Hepatocyte (in vitro differentiated cells): ENCODE results near the gene TBC1D5. TPM values are rescaled to one million over a fixed set of nuclear protein-coding genes. Genes with fewer than 3 reads are reported as not detected.
A peak's percentile ranks its signal among the peaks of the same experiment; 100 is the strongest.

Experiments used
- DNase-seq: peaks from one replicate; pipeline ENCODE4 v3.0.0-alpha.2; 2016; ENCODE audit warnings: low spot score
- H2AFZ ChIP-seq: fragments of 200-600 bp; sonication (generic); 2 replicates; pipeline ENCODE4 v1.6.0; 2016; ENCODE audit warnings: antibody characterized with exemption, mild to moderate bottlenecking
- H3K27ac ChIP-seq: fragments of 200-600 bp; sonication (generic); 2 replicates; pipeline ENCODE4 v1.5.1; 2016; ENCODE audit warnings: mild to moderate bottlenecking
- H3K27me3 ChIP-seq: fragments of 200-600 bp; sonication (generic); 2 replicates; pipeline ENCODE4 v1.6.1; 2016
- H3K36me3 ChIP-seq: fragments of 200-600 bp; sonication (generic); replicated peaks from 2 replicates; pipeline ENCODE4 v1.5.1; 2016; ENCODE audit warnings: low read depth; ENCODE audit not compliant: insufficient read depth
- H3K4me1 ChIP-seq: fragments of 200-600 bp; sonication (generic); 2 replicates; pipeline ENCODE4 v1.5.1; 2016; ENCODE audit warnings: mild to moderate bottlenecking, moderate library complexity; ENCODE audit not compliant: insufficient read depth
- H3K4me2 ChIP-seq: fragments of 200-600 bp; sonication (generic); 2 replicates; pipeline ENCODE4 v1.6.0; 2016
- H3K4me3 ChIP-seq: fragments of 200-600 bp; sonication (generic); 2 replicates; pipeline ENCODE4 v1.5.1; 2016; ENCODE audit warnings: mild to moderate bottlenecking
- H3K79me2 ChIP-seq: fragments of 200-600 bp; sonication (generic); 2 replicates; pipeline ENCODE4 v1.6.0; 2017; ENCODE audit warnings: mild to moderate bottlenecking
- H3K9me2 ChIP-seq: fragments of 200-600 bp; sonication (generic); replicated peaks from 2 replicates; pipeline ENCODE4 v1.6.0; 2017; ENCODE audit warnings: mild to moderate bottlenecking; ENCODE audit not compliant: insufficient read depth
- H3K9me3 ChIP-seq: fragments of 200-600 bp; sonication (generic); 2 replicates; pipeline ENCODE4 v1.5.1; 2016; ENCODE audit warnings: low read depth, mild to moderate bottlenecking
- H4K20me1 ChIP-seq: fragments of 200-600 bp; sonication (generic); 2 replicates; pipeline ENCODE4 v1.6.0; 2016; ENCODE audit warnings: mild to moderate bottlenecking; ENCODE audit not compliant: insufficient read depth, poor library complexity, severe bottlenecking
- CTCF ChIP-seq: fragments of 200-600 bp; sonication (generic); IDR thresholded peaks from 2 replicates; pipeline ENCODE4 v1.5.1; 2016; ENCODE audit warnings: antibody characterized with exemption, mild to moderate bottlenecking; ENCODE audit not compliant: poor library complexity
- EZH2 ChIP-seq: fragments of 200-600 bp; sonication (generic); IDR thresholded peaks from 2 replicates; pipeline ENCODE4 v1.6.1; 2016; ENCODE audit warnings: antibody characterized with exemption, mild to moderate bottlenecking, borderline replicate concordance
- EZH2phosphoT487 ChIP-seq: fragments of 200-600 bp; sonication (generic); IDR thresholded peaks from one replicate; pipeline ENCODE4 v1.6.1; 2018; ENCODE audit warnings: antibody characterized with exemption, mild to moderate bottlenecking, low read depth, moderate library complexity; ENCODE audit not compliant: unreplicated experiment, severe bottlenecking
- WGBS: methylation state at CpG from one replicate; pipeline ENCODE4 v1.1.6; 2016; ENCODE audit warnings: low lambda C conversion rate; ENCODE audit errors: missing lambda C conversion rate; 5-methylcytosine and 5-hydroxymethylcytosine counted together
- polyA plus RNA-seq: library from polyadenylated mRNA; unstranded; fragments of >200 nt; fragmentation: Nextera tagmentation; extraction: Ambion mirVana; gene quantifications from 2 replicates; pipeline ENCODE4 v1.2.1, GENCODE V29; 2016
- total RNA-seq: library from RNA; depleted of rRNA; stranded (reverse); fragments of >200 nt; gene quantifications from 2 replicates; pipeline ENCODE4 v1.2.3, GENCODE V29; 2014

TBC1D5 gene
- total and polyA plus RNA-seq, 2 experiments from 2014 or later: 17.0 to 64.2 TPM

DNA sequence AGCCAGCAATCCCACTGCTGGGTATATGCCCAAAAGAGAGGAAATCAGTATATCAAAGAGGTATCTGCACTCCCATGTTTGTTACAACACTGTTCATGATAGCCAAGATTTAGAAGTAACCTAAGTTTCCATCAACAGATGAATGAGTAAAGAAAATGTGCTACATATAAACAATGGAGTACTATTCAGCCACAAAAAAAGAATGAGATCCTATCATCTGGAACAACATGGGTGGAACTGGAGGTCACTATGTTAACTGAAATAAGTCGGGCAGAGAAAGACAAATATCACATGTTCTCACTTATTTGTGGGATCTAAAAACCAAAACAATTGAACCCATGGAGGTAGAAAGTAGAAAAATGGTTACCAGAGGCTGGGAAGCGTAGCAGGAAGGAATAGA is 108.2 kb downstream of the TBC1D5 start:
- H3K9me3 ChIP-seq: no peaks in the 10 kb centered on the region
- no peaks in the 10 kb centered on the region for H3K27me3 ChIP-seq
- no peaks in the 10 kb centered on the region for H3K4me1 ChIP-seq
- H3K79me2 ChIP-seq: peaks cover 4% of the 10 kb centered on the region
- 96% methylated on average over 2 of the region's 2 CpGs for WGBS
- no peaks in the 10 kb centered on the region for H3K36me3 ChIP-seq
- DNase-seq: no peak
- no peak overlapping the region for H3K4me2 ChIP-seq
- no peak overlapping the region for H3K4me3 ChIP-seq
- no peak overlapping the region for H2AFZ ChIP-seq
- no peak overlapping the region for H3K27ac ChIP-seq
- TF ChIP-seq EZH2phosphoT487: no peak
- no peaks in the 10 kb centered on the region for H3K9me2 ChIP-seq
- H4K20me1 ChIP-seq: no peaks in the 10 kb centered on the region

DNA sequence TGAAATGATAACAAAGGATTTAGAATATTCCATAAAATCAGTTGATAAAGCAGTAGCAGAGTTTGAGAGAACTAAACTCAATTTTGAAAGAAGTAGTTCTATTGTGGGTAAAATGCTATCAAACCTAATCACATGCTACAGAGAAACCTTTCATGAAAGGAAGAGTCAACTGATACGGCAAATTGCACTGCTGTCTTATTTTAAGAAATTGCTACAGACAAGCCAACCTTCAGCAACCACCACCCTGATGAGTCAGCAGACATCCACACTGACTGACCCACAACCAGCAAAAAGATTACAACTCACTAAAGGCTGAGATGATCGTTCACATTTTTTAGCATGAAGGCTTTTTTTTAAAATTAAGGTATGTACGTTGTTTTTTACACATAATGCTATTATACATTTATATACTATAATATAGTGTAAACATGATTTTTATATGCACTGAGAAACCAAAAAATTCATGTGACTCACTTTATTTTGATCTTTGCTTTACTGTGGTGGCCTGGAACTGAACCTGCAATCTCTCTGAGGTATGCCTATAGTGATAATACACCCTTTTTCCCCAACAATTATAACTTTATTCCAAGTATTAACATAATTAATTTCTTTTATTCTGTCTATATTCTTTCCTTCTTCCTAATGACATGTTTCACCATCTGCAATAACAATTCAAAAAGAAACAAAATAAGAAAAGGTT is 109.9 kb downstream of the TBC1D5 start:
- H3K4me3 ChIP-seq: no peak overlapping the region
- no peaks in the 10 kb centered on the region for H4K20me1 ChIP-seq
- peak; percentile 25 for DNase-seq
- TF ChIP-seq CTCF (no peak), EZH2 (no peak), EZH2phosphoT487 (no peak)
- no peaks in the 10 kb centered on the region for H3K36me3 ChIP-seq
- 54% methylated on average over 3 of the region's 3 CpGs for WGBS
- H3K4me1 ChIP-seq: no peaks in the 10 kb centered on the region
- H3K27me3 ChIP-seq: no peaks in the 10 kb centered on the region
- peak overlapping the region; percentile 9 for H3K4me2 ChIP-seq
- H3K9me2 ChIP-seq: no peaks in the 10 kb centered on the region
- no peak overlapping the region for H3K27ac ChIP-seq
- no peak overlapping the region for H2AFZ ChIP-seq
- no peaks in the 10 kb centered on the region for H3K9me3 ChIP-seq
- no peaks in the 10 kb centered on the region for H3K79me2 ChIP-seq

GRCh38 chr3:17631609-17632008 is 110.8 kb downstream of the TBC1D5 start:
- Histone ChIP-seq H3K4me1 (no peaks in the 10 kb centered on the region), H3K4me3 (no peak overlapping the region), H3K4me2 (no peak overlapping the region), H3K9me2 (no peaks in the 10 kb centered on the region), H3K27me3 (no peaks in the 10 kb centered on the region), H4K20me1 (no peaks in the 10 kb centered on the region), H2AFZ (no peak overlapping the region), H3K36me3 (no peaks in the 10 kb centered on the region), H3K9me3 (no peaks in the 10 kb centered on the region), H3K27ac (no peak overlapping the region), H3K79me2 (no peaks in the 10 kb centered on the region)
- no peak for TF ChIP-seq EZH2
- no peak for TF ChIP-seq EZH2phosphoT487
- TF ChIP-seq CTCF: no peak
- 43% methylated on average over 1 of the region's 1 CpG for WGBS
- no peak for DNase-seq

DNA sequence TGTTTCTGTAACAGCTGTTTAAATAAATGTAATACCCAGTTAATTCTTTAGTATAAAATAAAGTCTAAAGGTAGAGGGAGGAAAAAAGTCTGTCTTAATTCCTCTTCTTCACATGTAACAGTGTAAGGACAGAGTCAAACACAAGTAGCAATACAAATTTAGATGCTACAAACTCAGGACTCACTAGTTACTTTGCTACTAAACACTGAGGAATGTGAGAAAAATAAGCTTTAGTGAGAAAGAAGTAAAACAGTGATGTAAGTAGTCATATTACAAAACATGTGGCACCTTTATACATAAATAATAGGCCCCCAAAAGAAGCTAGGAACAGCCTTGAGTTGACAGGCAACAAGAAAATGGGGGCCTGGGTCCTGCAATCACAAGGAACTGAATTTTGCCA is 113.0 kb downstream of the TBC1D5 start:
- Histone ChIP-seq H3K27me3 (no peaks in the 10 kb centered on the region), H3K27ac (no peak overlapping the region), H3K4me1 (no peaks in the 10 kb centered on the region), H4K20me1 (no peaks in the 10 kb centered on the region), H3K9me3 (no peaks in the 10 kb centered on the region), H3K4me3 (no peak overlapping the region), H3K36me3 (no peaks in the 10 kb centered on the region), H3K4me2 (no peak overlapping the region), H3K9me2 (no peaks in the 10 kb centered on the region), H2AFZ (no peak overlapping the region), H3K79me2 (peaks cover 2% of the 10 kb centered on the region)
- TF ChIP-seq EZH2phosphoT487 (no peak), CTCF (no peak), EZH2 (no peak)
- no peak for DNase-seq
